GM04504 (cell line): ENCODE data around the gene ADAM23.

ENCODE experiments used
- DNase-seq: peaks from one replicate; pipeline ENCODE4 v3.0.0-alpha.2; 2012; ENCODE audit warnings: low read depth

ADAM23 gene

GRCh38 chr2:206502729-206503128, 59.4 kb downstream of the ADAM23 start:
- DNase-seq = no peak

GRCh38 chr2:206511283-206511682, 68.0 kb downstream of the ADAM23 start:
- no peak for DNase-seq

GRCh38 chr2:206512999-206513398, 69.7 kb downstream of the ADAM23 start:
- no peak for DNase-seq

GRCh38 chr2:206515580-206515979, 72.2 kb downstream of the ADAM23 start:
- no peak for DNase-seq

- DNase-seq = no peak
These were observed 75.7 kb downstream of the ADAM23 start for GRCh38 chr2:206518997-206519396.

- no peak for DNase-seq
These were observed 77.1 kb downstream of the ADAM23 start for GRCh38 chr2:206520450-206520849.

- DNase-seq = no peak
These were observed 77.8 kb downstream of the ADAM23 start for GRCh38 chr2:206521115-206521514.

- no peak for DNase-seq
These were observed 78.3 kb downstream of the ADAM23 start for GRCh38 chr2:206521612-206522011.

GRCh38 chr2:206526416-206526815, 83.1 kb downstream of the ADAM23 start:
- DNase-seq = no peak

GRCh38 chr2:206527153-206527552, 83.8 kb downstream of the ADAM23 start:
- DNase-seq = no peak

- no peak for DNase-seq
These were observed 87.4 kb downstream of the ADAM23 start for GRCh38 chr2:206530727-206531126.

- no peak for DNase-seq
These were observed 88.7 kb downstream of the ADAM23 start for GRCh38 chr2:206531996-206532543.

GRCh38 chr2:206533977-206534376, 90.6 kb downstream of the ADAM23 start:
- no peak for DNase-seq

- DNase-seq = no peak
These were observed 92.1 kb downstream of the ADAM23 start for GRCh38 chr2:206535260-206535986.

GRCh38 chr2:206540757-206541156, 97.4 kb downstream of the ADAM23 start:
- DNase-seq = no peak

GRCh38 chr2:206543073-206543472, 99.7 kb downstream of the ADAM23 start:
- DNase-seq = no peak

- DNase-seq = no peak
These were observed 105.1 kb downstream of the ADAM23 start for GRCh38 chr2:206548383-206548782.

- DNase-seq = no peak
These were observed 112.4 kb downstream of the ADAM23 start for GRCh38 chr2:206555721-206556120.

- peak; percentile 9 for DNase-seq
These were observed 113.1 kb downstream of the ADAM23 start for GRCh38 chr2:206556357-206556949.

GRCh38 chr2:206557321-206557720, 114.0 kb downstream of the ADAM23 start:
- no peak for DNase-seq

- DNase-seq = no peak
These were observed 115.2 kb downstream of the ADAM23 start for GRCh38 chr2:206558492-206558891.

- no peak for DNase-seq
These were observed 118.6 kb downstream of the ADAM23 start for GRCh38 chr2:206561962-206562361.

- no peak for DNase-seq
These were observed 119.0 kb downstream of the ADAM23 start for GRCh38 chr2:206562375-206562774.

GRCh38 chr2:206563374-206563773, 120.0 kb downstream of the ADAM23 start:
- no peak for DNase-seq
